ENCODE results near the gene TARBP2. TPM values are rescaled to one million over a fixed set of nuclear protein-coding genes. Genes with fewer than 3 reads are reported as not detected.

Gene TARBP2
- total RNA-seq, 1 donor from 2014 or later = 32.9 TPM

DNA sequence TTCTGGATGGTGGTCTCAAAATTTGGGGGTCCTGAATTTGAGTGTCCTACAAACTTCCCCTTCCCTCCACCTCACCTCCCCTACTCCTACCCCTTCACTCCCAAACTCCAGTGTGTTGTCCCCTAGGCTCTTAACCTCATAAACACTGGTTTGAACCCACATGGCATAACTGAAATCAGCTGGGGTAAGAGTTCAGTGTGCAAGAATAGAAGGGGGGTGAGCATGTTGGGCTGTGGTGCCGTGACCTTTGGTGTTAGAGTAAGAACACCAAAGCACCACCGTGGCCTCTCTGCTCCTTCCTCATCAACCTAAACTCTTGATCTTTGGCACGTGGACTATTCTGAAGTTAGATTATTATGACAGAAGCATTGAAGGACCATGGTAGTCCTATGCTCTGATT lies 38.1 kb upstream of the TARBP2 start:
- Histone ChIP-seq H3K27me3 (no peaks in the 10 kb centered on the region), H3K4me3 (no peak overlapping the region), H3K4me1 (no peaks in the 10 kb centered on the region), H3K36me3 (peaks cover 99 to 100% of the 10 kb centered on the region in 2 donors), H3K9me3 (no peaks in the 10 kb centered on the region), H3K27ac (no peak overlapping the region)
- intact Hi-C loops (cut with DNase I) = no loop called here
- DNase-seq (ENCODE audit: low spot score in 2 of 2) = no peak
- TF ChIP-seq, protein P1, sequence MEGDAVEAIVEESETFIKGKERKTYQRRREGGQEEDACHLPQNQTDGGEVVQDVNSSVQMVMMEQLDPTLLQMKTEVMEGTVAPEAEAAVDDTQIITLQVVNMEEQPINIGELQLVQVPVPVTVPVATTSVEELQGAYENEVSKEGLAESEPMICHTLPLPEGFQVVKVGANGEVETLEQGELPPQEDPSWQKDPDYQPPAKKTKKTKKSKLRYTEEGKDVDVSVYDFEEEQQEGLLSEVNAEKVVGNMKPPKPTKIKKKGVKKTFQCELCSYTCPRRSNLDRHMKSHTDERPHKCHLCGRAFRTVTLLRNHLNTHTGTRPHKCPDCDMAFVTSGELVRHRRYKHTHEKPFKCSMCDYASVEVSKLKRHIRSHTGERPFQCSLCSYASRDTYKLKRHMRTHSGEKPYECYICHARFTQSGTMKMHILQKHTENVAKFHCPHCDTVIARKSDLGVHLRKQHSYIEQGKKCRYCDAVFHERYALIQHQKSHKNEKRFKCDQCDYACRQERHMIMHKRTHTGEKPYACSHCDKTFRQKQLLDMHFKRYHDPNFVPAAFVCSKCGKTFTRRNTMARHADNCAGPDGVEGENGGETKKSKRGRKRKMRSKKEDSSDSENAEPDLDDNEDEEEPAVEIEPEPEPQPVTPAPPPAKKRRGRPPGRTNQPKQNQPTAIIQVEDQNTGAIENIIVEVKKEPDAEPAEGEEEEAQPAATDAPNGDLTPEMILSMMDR (IDR thresholded peaks at IDR 0.05) = no peak

DNA sequence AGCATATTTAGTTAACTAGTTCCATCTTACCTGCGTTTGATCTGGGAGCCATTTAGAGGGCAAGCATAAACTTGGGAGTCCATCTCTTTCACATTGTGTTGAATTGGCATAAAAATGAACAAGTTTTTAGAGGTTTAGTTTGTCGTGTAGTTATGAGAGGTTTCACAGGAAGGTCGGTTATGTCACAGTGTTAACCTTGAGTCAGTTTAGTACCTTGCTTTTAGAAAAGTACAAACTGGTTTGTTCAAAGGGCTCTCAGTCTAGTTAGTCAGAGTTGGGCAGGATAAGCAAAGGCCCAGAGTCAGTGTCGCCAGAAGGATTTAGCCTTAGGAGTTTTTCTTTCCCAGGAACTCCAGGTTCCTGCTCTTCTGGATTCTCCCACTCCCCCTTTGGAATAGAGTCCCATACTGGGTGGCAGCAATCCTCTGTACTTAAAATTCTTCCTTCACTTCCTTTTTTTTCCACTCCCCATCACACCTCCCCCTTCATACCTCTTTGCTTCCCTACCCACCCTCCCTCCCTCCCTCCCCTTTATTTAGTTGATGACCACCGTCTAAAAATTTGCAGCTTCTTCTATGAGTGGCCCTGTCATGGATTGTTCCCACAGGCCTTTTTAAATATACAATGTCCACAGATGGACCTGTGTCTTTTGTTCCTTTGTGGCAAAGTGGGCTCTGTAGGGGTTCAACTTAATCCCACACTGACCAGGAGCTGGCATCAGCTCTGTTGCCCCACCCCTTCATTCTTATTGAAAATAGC lies 37.1 kb upstream of the TARBP2 start:
- H3K4me1 ChIP-seq = no peaks in the 10 kb centered on the region
- H3K4me3 ChIP-seq = no peak overlapping the region
- DNase-seq (ENCODE audit: low spot score in 2 of 2) = no peak
- H3K27ac ChIP-seq = no peak overlapping the region
- TF ChIP-seq, protein P1 (IDR thresholded peaks at IDR 0.05) = no peak
- H3K27me3 ChIP-seq = no peaks in the 10 kb centered on the region
- intact Hi-C loops (cut with DNase I) = no loop called here
- no peaks in the 10 kb centered on the region for H3K9me3 ChIP-seq
- peaks cover 99 to 100% of the 10 kb centered on the region in 2 donors for H3K36me3 ChIP-seq

DNA sequence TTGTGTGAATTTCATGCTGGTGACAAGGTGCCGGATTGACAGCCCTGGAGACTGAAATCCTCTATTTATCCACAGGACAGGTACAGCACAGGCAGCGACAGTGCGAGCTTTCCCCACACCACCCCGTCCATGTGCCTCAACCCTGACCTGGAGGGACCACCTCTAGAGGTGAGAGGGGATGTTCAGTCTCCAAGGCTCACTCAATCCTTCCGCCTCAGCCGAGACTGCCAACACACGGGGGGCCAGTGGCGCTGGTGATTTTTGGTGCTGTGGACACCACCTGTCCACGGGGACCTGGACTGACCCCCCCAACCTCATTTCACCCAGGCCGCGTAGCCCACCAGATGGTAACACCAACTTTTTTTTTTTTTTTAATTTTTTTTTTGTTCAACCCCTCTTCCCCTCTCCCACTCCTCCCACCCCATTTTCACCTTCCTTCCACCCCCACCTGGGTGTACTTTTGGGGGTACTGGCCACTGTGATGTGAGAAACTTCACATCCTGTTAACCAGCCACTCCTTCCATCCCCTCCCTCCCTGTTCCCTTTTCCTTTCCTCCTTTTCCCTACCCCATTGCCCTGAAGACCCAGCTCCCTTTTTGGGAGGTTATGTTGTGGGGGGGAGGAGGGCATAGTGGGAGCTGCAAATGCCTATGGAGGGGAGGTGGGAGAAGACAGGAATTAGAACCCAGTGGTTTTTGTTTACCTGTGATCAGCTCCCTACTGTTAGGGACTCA lies 36.2 kb upstream of the TARBP2 start:
- intact Hi-C loops (cut with DNase I) = no loop called here
- no peak for DNase-seq (ENCODE audit: low spot score in 2 of 2)
- H3K9me3 ChIP-seq = no peaks in the 10 kb centered on the region
- H3K27ac ChIP-seq = no peak overlapping the region
- TF ChIP-seq, protein P1 (IDR thresholded peaks at IDR 0.05) = no peak
- H3K4me3 ChIP-seq = no peak overlapping the region
- peaks cover 100% of the 10 kb centered on the region in 2 donors for H3K36me3 ChIP-seq
- H3K4me1 ChIP-seq = no peaks in the 10 kb centered on the region
- H3K27me3 ChIP-seq = no peaks in the 10 kb centered on the region

DNA sequence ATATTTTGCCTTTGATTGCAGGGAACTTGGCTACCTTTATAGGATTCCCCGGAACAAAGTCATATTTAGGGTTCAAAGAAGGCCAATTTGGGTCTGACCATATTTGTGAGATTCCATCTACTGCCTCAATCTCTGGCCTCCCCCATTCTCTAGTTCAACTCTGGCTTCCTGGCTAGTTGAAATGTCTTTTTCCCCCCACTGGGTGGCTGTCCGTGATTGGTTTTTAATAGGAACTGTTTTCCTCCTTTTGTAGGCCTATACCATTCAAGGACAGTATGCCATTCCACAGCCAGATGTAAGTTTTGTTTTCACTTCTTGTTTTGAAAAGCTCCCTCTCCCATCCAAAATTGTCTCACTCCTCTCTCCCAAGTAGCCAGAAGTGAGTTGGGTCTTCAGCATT lies 35.4 kb upstream of the TARBP2 start:
- no peak for DNase-seq (ENCODE audit: low spot score in 2 of 2)
- intact Hi-C loops (cut with DNase I) = no loop called here
- no peaks in the 10 kb centered on the region for H3K4me1 ChIP-seq
- H3K9me3 ChIP-seq = no peaks in the 10 kb centered on the region
- TF ChIP-seq, protein P1 (IDR thresholded peaks at IDR 0.05) = no peak
- no peaks in the 10 kb centered on the region for H3K27me3 ChIP-seq
- peaks cover 100% of the 10 kb centered on the region in 2 donors for H3K36me3 ChIP-seq
- H3K4me3 ChIP-seq = no peak overlapping the region
- no peak overlapping the region for H3K27ac ChIP-seq

DNA sequence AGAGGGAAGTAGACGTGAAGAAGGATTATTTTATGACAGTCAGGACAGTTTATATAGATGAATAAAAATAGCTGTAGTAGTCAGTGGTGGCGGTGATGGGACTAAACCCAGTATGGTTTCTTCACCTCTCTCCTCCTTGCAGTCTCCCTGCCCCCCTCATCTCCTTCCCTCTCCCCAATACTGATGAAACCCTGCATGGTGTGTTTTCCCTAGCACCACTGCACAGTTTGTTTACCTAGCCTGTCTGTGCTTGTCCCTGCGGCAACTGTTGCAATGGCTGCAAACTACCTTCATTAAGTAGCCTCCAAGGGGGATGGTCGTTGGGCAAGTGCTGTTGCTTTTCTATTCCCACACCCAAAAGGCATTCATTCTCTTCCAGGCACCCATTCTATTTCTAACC lies 34.4 kb upstream of the TARBP2 start:
- Histone ChIP-seq H3K36me3 (peaks cover 99 to 100% of the 10 kb centered on the region in 2 donors), H3K4me3 (no peak overlapping the region), H3K4me1 (no peaks in the 10 kb centered on the region), H3K27ac (no peak overlapping the region), H3K9me3 (no peaks in the 10 kb centered on the region), H3K27me3 (no peaks in the 10 kb centered on the region)
- TF ChIP-seq, protein P1 (IDR thresholded peaks at IDR 0.05) = no peak
- intact Hi-C loops (cut with DNase I) = no loop called here
- DNase-seq (ENCODE audit: low spot score in 2 of 2) = no peak
